Activated CD4-positive, alpha-beta T cell treated with anti-CD3 and anti-CD28 coated beads for 4 hours (primary cell): ENCODE data around the gene SGPP2.
"Not testable (repeated sequence)": the region's sequence is repeated elsewhere in the genome, so short reads cannot be mapped to it uniquely, and the experiment has no call there.

Experiments used
- DNase-seq, 2 donors: peaks; one replicate each; pipeline ENCODE4 v3.0.0-alpha.2; 2020

SGPP2 gene

GRCh38 chr2:222430071-222430470, 5.7 kb downstream of the SGPP2 start:
- DNase-seq, result no peak

GRCh38 chr2:222430681-222431080, 6.3 kb downstream of the SGPP2 start:
- no peak for DNase-seq

DNA sequence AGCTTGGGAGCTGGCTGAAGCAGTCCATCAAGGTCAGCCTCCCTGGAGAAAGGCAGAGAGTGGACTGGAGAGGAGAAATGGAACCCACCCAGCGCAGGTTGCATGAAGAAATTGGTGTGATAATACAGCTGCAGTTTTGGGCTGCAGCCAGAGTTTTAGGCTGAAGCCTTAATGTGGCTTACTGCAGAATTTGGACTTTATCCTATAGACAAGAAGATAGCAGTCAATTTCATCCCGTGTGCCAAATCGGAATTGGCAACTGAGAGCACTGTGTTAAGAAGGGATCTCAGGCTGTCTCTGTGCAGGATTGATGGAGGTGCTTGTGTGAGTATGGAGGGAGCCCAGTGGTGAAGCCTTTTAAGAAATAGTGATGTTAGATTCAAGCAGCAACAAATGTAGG, 7.5 kb downstream of the SGPP2 start:
- DNase-seq, result no peak

- no peak for DNase-seq
These were observed 9.2 kb downstream of the SGPP2 start for GRCh38 chr2:222433332-222434173.

DNA sequence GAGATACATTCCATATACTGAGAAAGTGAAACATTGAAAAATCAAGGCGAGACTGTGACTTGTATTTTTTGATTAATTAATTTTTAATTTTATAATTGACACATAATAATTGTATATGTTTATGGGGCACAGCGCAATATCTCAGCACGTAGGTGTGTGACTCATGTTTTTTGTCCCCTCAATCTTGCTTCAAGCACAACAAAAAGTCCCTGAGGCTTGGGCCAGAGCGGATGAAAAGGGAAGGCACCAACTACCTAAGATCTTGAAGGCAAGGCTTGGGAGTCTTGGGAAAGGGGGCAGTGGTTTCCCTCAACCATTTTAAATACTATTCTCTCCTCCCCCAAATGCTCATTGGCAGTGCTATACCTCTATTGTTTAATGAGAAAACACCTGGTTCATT, 9.9 kb downstream of the SGPP2 start:
- no peak for DNase-seq

GRCh38 chr2:222435400-222436039, 11.2 kb downstream of the SGPP2 start:
- not testable (repeated sequence) for DNase-seq

DNA sequence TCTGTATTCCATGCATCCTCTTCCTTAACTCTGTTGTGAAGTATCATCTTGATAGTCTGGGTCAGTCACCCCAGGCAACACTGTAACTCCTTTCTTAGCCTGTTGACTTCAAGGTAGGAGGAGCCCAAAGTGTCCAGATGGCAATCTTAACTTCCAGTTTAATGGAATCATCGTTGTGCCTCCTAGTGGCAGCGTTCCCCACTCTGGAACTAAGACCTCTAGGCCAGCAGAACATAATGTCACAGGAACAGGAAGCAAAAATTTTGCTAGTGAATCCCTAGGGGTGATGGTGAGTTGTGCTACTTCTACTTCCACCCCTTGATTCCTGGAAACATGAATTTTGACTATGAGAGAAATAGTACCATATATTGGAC, 11.7 kb downstream of the SGPP2 start:
- DNase-seq, result no peak

DNA sequence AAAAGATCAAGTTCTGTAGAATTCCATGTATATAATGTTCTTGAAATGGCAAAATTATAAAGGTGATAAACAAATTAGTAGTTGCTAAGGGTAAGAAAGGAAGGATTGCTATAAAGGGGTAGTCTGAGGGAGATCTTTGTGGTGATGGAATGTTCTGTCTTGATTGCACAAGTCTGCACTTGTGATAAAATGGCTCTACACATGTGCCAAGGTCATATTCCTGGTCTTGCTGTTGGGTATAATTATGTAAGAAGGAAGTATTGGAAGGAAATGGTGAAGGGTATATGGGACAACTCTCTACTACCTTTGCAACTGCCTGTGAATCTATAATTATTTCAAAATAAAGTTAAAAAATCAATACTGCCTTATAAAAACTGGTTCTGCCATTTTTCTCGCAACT, 15.3 kb downstream of the SGPP2 start:
- no peak for DNase-seq

DNA sequence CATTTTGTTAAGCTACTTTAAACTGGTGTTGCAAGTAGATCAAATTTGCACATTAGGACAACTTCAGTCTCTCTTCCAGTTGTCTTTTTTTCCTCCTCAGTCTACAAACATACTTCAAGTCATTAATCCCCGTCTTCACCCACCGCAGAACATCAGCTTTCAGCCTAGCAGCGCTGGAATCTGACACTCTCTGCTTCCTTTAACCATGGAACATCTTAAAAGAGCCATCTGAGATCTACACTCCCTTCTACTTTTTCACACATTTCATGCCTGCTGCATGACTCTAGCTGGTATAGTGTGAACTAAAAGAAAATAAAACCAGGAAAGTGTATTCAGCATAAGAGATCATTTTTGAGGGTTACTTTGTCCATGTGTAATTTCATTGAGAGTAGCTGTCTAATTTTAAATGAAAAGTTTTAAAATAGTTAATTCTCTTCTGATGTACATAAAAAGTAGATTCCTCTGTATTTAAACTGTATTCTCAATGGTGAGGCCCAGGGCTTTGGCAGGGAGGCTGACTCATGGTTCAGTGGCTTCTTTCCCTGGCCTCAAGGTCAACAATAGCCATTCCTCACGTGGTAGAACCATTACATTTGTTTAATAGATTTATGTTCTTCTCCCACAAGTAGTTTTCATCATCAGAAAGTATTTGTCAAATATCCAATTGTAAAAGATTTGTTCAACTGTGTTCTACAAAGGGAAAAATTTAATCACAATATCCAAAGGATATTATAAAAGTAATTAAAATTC, 16.5 kb downstream of the SGPP2 start:
- no peak for DNase-seq

- no peak for DNase-seq
These were observed 18.3 kb downstream of the SGPP2 start for GRCh38 chr2:222442665-222443064.

- DNase-seq, result no peak
These were observed 20.9 kb downstream of the SGPP2 start for GRCh38 chr2:222445227-222445626.

- no peak for DNase-seq
These were observed 22.8 kb downstream of the SGPP2 start for GRCh38 chr2:222447131-222447530.

- no peak for DNase-seq
These were observed 24.4 kb downstream of the SGPP2 start for GRCh38 chr2:222448748-222449181.

DNA sequence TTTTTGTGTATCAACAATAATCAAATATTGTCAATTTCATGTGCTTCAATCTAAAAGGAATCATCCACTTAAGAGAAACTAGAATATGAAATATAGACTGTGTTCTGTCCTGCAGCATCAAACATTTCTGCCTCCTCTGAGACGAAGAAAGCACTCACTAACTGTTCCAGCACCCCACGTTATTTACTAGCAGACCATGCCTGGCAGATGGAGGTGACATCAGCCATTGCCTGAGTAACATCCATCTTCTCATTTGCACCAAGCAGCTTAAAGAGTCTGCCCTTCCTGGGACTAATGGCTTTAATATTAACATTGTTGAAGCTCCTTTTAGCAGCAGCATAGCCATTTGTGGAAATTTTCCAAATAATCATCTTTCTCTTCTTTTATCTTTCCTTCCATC, 25.7 kb downstream of the SGPP2 start:
- no peak for DNase-seq

DNA sequence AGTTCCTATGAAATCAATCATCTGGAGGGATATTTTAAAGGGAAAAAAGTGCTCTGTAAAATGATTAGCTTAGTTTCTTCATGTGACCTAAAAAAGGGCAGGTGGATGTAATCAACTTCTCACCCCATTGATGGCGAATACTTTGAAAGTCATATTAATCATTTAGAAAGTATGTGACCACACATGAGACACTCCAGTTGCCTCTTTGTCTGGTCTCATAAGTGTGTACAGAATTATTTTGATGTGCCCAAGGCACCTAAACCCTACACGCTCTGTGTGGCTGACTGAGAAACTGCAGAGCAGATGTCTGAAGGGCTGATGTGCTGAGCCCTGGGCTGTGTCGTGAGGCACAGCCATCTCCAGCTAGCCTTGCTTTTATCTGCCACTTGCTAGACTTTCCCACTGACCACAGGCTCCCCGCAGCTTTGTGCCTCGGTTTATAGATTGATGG, 26.9 kb downstream of the SGPP2 start:
- no peak for DNase-seq

GRCh38 chr2:222452422-222452950, 28.1 kb downstream of the SGPP2 start:
- DNase-seq, result no peak

DNA sequence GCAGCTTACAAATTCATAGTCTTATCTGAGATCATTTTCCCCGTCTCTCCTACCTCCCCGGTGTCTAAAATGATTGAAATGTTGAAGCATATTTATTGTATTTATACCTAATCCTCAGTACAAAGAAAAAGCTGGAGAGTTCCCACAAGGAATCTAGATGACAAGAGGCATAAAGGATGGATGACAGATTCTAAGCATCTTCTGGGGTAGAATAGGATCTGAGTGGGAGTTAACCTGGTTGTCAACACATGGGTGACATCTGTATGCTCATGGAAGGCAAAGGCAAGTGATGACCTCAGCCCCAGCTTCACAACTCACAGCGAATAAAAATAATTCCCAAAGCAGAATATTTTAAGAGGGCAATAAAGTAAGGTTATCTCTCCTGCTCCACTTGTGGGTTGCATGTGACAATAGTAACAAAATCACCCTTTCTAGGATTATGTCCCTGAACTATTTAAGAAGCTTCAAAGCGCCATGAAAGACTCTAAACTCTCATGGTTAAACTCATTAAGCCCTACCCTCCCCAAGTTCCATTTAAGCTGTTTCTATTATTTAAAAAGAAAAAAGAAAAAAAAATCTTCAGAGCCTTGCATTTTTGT, 32.2 kb downstream of the SGPP2 start:
- DNase-seq, result no peak

- no peak for DNase-seq
These were observed 35.6 kb downstream of the SGPP2 start for GRCh38 chr2:222459983-222460382.

- DNase-seq, result no peak
These were observed 41.4 kb downstream of the SGPP2 start for GRCh38 chr2:222465746-222466145.

DNA sequence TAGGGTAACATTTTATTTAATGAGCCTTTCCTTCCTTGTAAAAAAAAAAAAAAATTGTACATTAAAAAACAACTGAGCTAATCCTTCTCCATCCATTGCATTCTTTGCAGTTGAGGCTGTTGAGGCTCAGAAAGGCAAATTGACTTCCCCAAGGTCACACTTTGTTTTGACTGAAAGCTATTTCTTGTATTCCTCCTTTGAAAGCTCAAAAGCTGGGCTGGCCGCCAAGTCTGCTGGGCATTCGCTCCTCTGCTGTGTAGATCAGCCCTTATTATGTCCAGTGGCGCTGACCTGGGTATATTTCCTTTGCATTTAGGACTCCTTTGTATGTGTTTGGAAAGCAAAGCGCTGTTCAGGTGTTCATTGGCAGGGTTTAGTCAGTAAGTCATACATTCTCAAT, 44.0 kb downstream of the SGPP2 start:
- no peak for DNase-seq

DNA sequence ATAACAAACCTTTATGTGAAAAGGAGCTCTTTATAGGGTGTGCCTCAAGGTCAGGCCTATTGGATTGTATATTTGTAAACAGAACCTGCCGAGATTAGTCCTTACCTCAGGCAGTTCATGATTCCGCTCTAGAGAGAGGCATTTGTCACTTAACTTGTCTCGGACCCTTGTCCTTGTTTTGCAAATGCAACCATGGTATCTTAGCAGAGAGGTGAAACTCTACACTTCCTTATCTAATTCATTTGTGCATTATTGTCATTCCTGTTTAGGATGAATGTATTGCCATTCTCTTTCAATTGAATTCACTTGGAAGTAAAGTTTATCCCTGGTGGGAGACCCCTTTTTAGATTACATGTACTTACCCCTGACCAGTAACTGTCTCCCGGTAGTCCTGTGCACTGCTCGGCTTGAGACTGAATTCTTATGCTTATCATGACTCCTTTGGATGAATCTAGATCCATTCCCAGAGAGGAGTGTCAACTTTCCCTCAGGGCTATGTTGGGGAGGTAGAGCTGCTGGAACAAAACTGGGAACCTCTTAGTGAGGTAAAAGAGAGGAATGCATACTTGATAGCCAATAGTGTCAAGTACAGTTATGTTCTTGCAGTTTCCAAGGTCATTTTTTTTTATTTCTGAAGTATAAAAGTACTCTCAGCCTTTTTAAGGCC, 46.6 kb downstream of the SGPP2 start:
- DNase-seq, result no peak

- no peak for DNase-seq
These were observed 53.7 kb downstream of the SGPP2 start for GRCh38 chr2:222477962-222478608.
